K562 (cell line): ENCODE results near the gene TBC1D12. TPM values are rescaled to one million over a fixed set of nuclear protein-coding genes. Genes with fewer than 3 reads are reported as not detected.

ENCODE experiments used
- DDX20 ChIP-seq: fragments of 450-650 bp; IDR thresholded peaks from 2 replicates; pipeline ENCODE4 v1.6.1; 2016; ENCODE audit warnings: missing genetic modification characterization, low read depth, mild to moderate bottlenecking, missing compliant biosample characterization, moderate library complexity
- ETV6 ChIP-seq, 3 experiments: fragments of 150-350 bp in 1 of 3; sonication (generic) in 1 of 3; formaldehyde crosslinking in 1 of 3; IDR thresholded peaks; 2 replicates each; pipeline versions ENCODE4 v1.6.1 to v1.8.0; 2014 to 2022; ENCODE audit warnings: borderline replicate concordance in 2 of 3, low read depth in 2 of 3, antibody characterized with exemption in 1 of 3, low read length in 1 of 3, mild to moderate bottlenecking in 1 of 3, missing genetic modification reagents in 1 of 3
- IFI16 ChIP-seq: fragments of 250-450 bp; sonication (Bioruptor Pico); IDR thresholded peaks from 2 replicates; pipeline ENCODE4 v2.1.2; 2022; ENCODE audit warnings: mild to moderate bottlenecking, inconsistent platforms
- KLF13 ChIP-seq: fragments of 450-650 bp; IDR thresholded peaks from 2 replicates; pipeline ENCODE4 v1.6.1; 2016; ENCODE audit warnings: missing genetic modification characterization, low read depth, mild to moderate bottlenecking, missing compliant biosample characterization, moderate library complexity, borderline replicate concordance
- MEF2A ChIP-seq: IDR thresholded peaks from 2 replicates; pipeline ENCODE4 v1.6.1; 2011; ENCODE audit warnings: low read depth, mild to moderate bottlenecking, low read length, moderate library complexity; ENCODE audit not compliant: control insufficient read depth
- NR2C2 ChIP-seq, 2 experiments: fragments of 200-800 bp in 1 of 2; sonication (Bioruptor generic) in 1 of 2; sonication (generic) in 1 of 2; formaldehyde crosslinking in 1 of 2; IDR thresholded peaks; 2 replicates each; pipeline versions ENCODE4 v1.6.1 to v1.8.0; 2016 to 2022; ENCODE audit warnings: mild to moderate bottlenecking in 1 of 2, missing compliant biosample characterization in 1 of 2, missing genetic modification characterization in 1 of 2, missing genetic modification reagents in 1 of 2
- PRPF4 ChIP-seq: fragments of 200-400 bp; formaldehyde crosslinking; IDR thresholded peaks from one replicate; pipeline ENCODE4 v1.6.1; 2017; ENCODE audit warnings: low read length, low read depth, mild to moderate bottlenecking; ENCODE audit not compliant: insufficient read depth, poor library complexity, severe bottlenecking
- RBFOX2 ChIP-seq: fragments of 200-400 bp; formaldehyde crosslinking; IDR thresholded peaks from 2 replicates; pipeline ENCODE4 v1.6.1; 2017; ENCODE audit warnings: low read depth, mild to moderate bottlenecking, low read length, moderate library complexity
- ZNF121 ChIP-seq: sonication (generic); formaldehyde crosslinking; conservative IDR thresholded peaks from 2 replicates; pipeline ENCODE4 v1.8.0; 2022; ENCODE audit warnings: missing genetic modification reagents
- ZNF444 ChIP-seq: fragments of 250-450 bp; sonication (Bioruptor Pico); IDR thresholded peaks from 2 replicates; pipeline ENCODE4 v1.4.0; 2020; ENCODE audit warnings: mild to moderate bottlenecking, moderate library complexity
- ZNF584 ChIP-seq: fragments of 200-800 bp; sonication (Bioruptor generic); IDR thresholded peaks from 2 replicates; pipeline ENCODE4 v1.6.1; 2016; ENCODE audit warnings: low read depth, mild to moderate bottlenecking, missing genetic modification characterization, missing compliant biosample characterization
- polyA plus RNA-seq, 8 experiments: library from polyadenylated mRNA; depleted of rRNA in 4 of 8; stranded (reverse) in 5 of 8; unstranded in 3 of 8; fragments of >200 nt; fragmentation: Nextera tagmentation in 2 of 8; fragmentation: Illumina TruSeq in 1 of 8; extraction: Ambion mirVana in 2 of 8; extraction: Trizol in 1 of 8; gene quantifications; 2 replicates each; pipeline versions ENCODE4 v1.2.1 to v1.2.3, GENCODE V29; 2011 to 2014; ENCODE audit warnings: inconsistent platforms in 1 of 8, missing spikeins in 1 of 8
- total RNA-seq, 7 experiments: library from RNA; depleted of rRNA in 6 of 7; stranded (reverse); fragments of >200 nt in 6 of 7; fragmentation: Illumina TruSeq in 2 of 7; extraction: Trizol in 2 of 7; gene quantifications; 2 replicates each; pipeline versions ENCODE4 v1.2.1 to v1.2.3, GENCODE V29; 2011 to 2021; ENCODE audit warnings: low replicate concordance in 1 of 7
- TF ChIP-seq, protein P1 (sequence below): fragments of 450-650 bp; IDR thresholded peaks from 2 replicates; pipeline ENCODE4 v1.6.1; 2016; ENCODE audit warnings: mild to moderate bottlenecking, moderate library complexity
- TF ChIP-seq, protein P2 (sequence below): IDR thresholded peaks from 2 replicates; pipeline ENCODE4 v1.6.1; 2011; ENCODE audit not compliant: insufficient read length; ENCODE audit errors: extremely low read depth

TBC1D12 gene
- total and polyA plus RNA-seq, 9 of the 15 experiments (the other 6 are each of a cell fraction or from before 2014, with no cell fraction given) = 2.1 to 6.7 (median 3.9) TPM

DNA sequence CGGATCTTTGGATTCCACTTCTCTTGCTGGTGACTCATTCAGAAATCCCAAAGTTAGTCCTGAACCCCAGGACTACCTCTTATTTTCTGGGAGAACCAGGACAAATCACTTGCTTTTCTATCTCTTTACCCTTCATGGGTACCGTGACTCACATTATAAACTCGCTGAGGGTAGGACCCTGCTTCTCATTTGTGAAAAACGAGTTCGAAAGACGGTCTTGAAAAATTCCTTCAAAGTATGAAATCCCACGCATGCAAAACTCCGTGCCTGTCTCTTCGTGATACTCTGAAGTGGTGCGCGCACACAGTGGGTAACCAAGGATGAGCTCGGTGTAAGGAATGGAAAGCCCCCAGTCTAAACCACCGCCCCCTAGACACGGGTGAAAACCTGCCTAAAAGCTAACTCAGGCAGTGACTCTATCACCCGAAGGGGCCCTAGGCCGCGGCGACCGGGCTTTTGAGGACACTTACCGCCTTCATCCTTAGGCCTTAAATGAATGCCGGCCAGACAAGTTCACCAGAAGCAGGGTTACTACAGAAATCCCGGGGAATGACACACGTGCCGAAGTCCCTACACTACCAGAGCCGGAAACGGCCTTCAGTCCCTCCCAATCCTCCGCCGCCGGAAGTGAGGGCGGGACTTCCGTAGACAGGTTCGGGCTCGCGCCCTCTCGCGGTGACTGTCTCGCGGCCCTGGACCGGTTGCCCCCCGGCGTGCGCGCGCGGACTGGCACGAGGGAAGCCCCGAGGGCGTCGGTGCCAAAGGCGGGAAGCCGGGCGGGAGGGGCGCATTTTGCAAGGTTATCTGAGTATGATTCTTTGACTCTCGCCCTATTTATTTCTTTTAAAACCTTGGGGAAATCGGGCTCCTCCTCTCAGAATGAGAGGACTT, 39.7 kb upstream of the TBC1D12 start, which contains the start of gene NOC3L (continued):
- TF ChIP-seq, protein P1, sequence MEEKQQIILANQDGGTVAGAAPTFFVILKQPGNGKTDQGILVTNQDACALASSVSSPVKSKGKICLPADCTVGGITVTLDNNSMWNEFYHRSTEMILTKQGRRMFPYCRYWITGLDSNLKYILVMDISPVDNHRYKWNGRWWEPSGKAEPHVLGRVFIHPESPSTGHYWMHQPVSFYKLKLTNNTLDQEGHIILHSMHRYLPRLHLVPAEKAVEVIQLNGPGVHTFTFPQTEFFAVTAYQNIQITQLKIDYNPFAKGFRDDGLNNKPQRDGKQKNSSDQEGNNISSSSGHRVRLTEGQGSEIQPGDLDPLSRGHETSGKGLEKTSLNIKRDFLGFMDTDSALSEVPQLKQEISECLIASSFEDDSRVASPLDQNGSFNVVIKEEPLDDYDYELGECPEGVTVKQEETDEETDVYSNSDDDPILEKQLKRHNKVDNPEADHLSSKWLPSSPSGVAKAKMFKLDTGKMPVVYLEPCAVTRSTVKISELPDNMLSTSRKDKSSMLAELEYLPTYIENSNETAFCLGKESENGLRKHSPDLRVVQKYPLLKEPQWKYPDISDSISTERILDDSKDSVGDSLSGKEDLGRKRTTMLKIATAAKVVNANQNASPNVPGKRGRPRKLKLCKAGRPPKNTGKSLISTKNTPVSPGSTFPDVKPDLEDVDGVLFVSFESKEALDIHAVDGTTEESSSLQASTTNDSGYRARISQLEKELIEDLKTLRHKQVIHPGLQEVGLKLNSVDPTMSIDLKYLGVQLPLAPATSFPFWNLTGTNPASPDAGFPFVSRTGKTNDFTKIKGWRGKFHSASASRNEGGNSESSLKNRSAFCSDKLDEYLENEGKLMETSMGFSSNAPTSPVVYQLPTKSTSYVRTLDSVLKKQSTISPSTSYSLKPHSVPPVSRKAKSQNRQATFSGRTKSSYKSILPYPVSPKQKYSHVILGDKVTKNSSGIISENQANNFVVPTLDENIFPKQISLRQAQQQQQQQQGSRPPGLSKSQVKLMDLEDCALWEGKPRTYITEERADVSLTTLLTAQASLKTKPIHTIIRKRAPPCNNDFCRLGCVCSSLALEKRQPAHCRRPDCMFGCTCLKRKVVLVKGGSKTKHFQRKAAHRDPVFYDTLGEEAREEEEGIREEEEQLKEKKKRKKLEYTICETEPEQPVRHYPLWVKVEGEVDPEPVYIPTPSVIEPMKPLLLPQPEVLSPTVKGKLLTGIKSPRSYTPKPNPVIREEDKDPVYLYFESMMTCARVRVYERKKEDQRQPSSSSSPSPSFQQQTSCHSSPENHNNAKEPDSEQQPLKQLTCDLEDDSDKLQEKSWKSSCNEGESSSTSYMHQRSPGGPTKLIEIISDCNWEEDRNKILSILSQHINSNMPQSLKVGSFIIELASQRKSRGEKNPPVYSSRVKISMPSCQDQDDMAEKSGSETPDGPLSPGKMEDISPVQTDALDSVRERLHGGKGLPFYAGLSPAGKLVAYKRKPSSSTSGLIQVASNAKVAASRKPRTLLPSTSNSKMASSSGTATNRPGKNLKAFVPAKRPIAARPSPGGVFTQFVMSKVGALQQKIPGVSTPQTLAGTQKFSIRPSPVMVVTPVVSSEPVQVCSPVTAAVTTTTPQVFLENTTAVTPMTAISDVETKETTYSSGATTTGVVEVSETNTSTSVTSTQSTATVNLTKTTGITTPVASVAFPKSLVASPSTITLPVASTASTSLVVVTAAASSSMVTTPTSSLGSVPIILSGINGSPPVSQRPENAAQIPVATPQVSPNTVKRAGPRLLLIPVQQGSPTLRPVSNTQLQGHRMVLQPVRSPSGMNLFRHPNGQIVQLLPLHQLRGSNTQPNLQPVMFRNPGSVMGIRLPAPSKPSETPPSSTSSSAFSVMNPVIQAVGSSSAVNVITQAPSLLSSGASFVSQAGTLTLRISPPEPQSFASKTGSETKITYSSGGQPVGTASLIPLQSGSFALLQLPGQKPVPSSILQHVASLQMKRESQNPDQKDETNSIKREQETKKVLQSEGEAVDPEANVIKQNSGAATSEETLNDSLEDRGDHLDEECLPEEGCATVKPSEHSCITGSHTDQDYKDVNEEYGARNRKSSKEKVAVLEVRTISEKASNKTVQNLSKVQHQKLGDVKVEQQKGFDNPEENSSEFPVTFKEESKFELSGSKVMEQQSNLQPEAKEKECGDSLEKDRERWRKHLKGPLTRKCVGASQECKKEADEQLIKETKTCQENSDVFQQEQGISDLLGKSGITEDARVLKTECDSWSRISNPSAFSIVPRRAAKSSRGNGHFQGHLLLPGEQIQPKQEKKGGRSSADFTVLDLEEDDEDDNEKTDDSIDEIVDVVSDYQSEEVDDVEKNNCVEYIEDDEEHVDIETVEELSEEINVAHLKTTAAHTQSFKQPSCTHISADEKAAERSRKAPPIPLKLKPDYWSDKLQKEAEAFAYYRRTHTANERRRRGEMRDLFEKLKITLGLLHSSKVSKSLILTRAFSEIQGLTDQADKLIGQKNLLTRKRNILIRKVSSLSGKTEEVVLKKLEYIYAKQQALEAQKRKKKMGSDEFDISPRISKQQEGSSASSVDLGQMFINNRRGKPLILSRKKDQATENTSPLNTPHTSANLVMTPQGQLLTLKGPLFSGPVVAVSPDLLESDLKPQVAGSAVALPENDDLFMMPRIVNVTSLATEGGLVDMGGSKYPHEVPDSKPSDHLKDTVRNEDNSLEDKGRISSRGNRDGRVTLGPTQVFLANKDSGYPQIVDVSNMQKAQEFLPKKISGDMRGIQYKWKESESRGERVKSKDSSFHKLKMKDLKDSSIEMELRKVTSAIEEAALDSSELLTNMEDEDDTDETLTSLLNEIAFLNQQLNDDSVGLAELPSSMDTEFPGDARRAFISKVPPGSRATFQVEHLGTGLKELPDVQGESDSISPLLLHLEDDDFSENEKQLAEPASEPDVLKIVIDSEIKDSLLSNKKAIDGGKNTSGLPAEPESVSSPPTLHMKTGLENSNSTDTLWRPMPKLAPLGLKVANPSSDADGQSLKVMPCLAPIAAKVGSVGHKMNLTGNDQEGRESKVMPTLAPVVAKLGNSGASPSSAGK = peak; percentile 99
- TF ChIP-seq KLF13 (tag) (no peak), ZNF121 (CRISPR knock-in tag) (no peak), ZNF444 (CRISPR knock-in tag) (no peak), NR2C2 (CRISPR knock-in tag; IDR thresholded peaks at IDR 0.05) (no peak), NR2C2 (tag; IDR thresholded peaks at IDR 0.05) (peak; percentile 46; the same call in 1 of the 2 replicates), PRPF4 (no peak), MEF2A (no peak), ETV6 (IDR thresholded peaks at IDR 0.05; ENCODE audit: borderline replicate concordance in 1 of 2, low read depth in 2 of 2, low read length in 1 of 2) (no peak), ETV6 (CRISPR knock-in tag; IDR thresholded peaks at IDR 0.05; ENCODE audit: borderline replicate concordance) (no peak), IFI16 (CRISPR knock-in tag) (no peak), ZNF584 (no peak), DDX20 (tag) (no peak), RBFOX2 (peak; percentile 87)
- TF ChIP-seq, protein P2, sequence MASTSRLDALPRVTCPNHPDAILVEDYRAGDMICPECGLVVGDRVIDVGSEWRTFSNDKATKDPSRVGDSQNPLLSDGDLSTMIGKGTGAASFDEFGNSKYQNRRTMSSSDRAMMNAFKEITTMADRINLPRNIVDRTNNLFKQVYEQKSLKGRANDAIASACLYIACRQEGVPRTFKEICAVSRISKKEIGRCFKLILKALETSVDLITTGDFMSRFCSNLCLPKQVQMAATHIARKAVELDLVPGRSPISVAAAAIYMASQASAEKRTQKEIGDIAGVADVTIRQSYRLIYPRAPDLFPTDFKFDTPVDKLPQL = no peak
